ENCODE results near the gene SHISA5. TPM values are rescaled to one million over a fixed set of nuclear protein-coding genes. Genes with fewer than 3 reads are reported as not detected.

The SHISA5 gene
- total and polyA plus RNA-seq, 2 of the 4 experiments (the other 2 are of a cell fraction) = 82.3 to 162 TPM

- TF ChIP-seq NFE2L2 (IDR thresholded peaks at IDR 0.05; ENCODE audit: low read depth, low read length) (no peak), MAZ (IDR thresholded peaks at IDR 0.05; ENCODE audit: borderline replicate concordance, low read depth, low read length) (no peak), SMC3 (IDR thresholded peaks at IDR 0.05; ENCODE audit: low read depth, low read length) (no peak), RFX5 (IDR thresholded peaks at IDR 0.05; ENCODE audit: low read depth, low read length) (no peak), RAD21 (IDR thresholded peaks at IDR 0.05; ENCODE audit: low read length) (no peak)
Measured at GRCh38 chr3:48472673-48472922, 31.4 kb downstream of the SHISA5 start (continued).

GRCh38 chr3:48470286-48470685 lies 33.7 kb downstream of the SHISA5 start:
- H3K9ac ChIP-seq (ENCODE audit: low read depth, low read length) = no peak overlapping the region
- POLR2A ChIA-PET (ENCODE audit: unreplicated experiment) = no interaction called here
- H3K36me3 ChIP-seq (ENCODE audit: control insufficient read depth, insufficient read depth, low read length) = peaks cover 34% of the 10 kb centered on the region
- no peak for TF ChIP-seq MAFK (IDR thresholded peaks at IDR 0.05; ENCODE audit: low read depth, low read length)
- TF ChIP-seq USF2 (IDR thresholded peaks at IDR 0.05; ENCODE audit: low read depth, low read length) = no peak
- no peak for TF ChIP-seq MXI1 (IDR thresholded peaks at IDR 0.05; ENCODE audit: borderline replicate concordance, low read depth, low read length)
- TF ChIP-seq MAZ (IDR thresholded peaks at IDR 0.05; ENCODE audit: borderline replicate concordance, low read depth, low read length) = no peak
- TF ChIP-seq RFX5 (IDR thresholded peaks at IDR 0.05; ENCODE audit: low read depth, low read length) = no peak
- TF ChIP-seq CTCF (conservative IDR thresholded peaks at IDR 0.05; ENCODE audit: low read depth, low read length) = no peak
- no peak for TF ChIP-seq SMC3 (IDR thresholded peaks at IDR 0.05; ENCODE audit: low read depth, low read length)
- TF ChIP-seq RAD21 (IDR thresholded peaks at IDR 0.05; ENCODE audit: low read length) = no peak
- TF ChIP-seq CEBPB (IDR thresholded peaks at IDR 0.05; ENCODE audit: low read depth, low read length) = no peak
- TF ChIP-seq BHLHE40 (IDR thresholded peaks at IDR 0.05; ENCODE audit: low read depth, low read length) = no peak
- TF ChIP-seq NFE2L2 (IDR thresholded peaks at IDR 0.05; ENCODE audit: low read depth, low read length) = no peak
- no peak for TF ChIP-seq CHD1 (IDR thresholded peaks at IDR 0.05; ENCODE audit: low read depth, low read length)
- no peak for TF ChIP-seq FOS (IDR thresholded peaks at IDR 0.05; ENCODE audit: low read depth, low read length)
- TF ChIP-seq ELK1 (IDR thresholded peaks at IDR 0.05; ENCODE audit: borderline replicate concordance, low read depth, low read length) = no peak

More at GRCh38 chr3:48470286-48470685, 33.7 kb downstream of the SHISA5 start:
- peaks cover 16% of the 10 kb centered on the region; the same call in 1 of the 2 replicates for H3K9me1 ChIP-seq (ENCODE audit: insufficient read depth, low read length)
- no peak overlapping the region for H4K5ac ChIP-seq (ENCODE audit: low read depth, low read length)
- H3K4ac ChIP-seq (ENCODE audit: low read depth, low read length) = no peak overlapping the region
- H3K4me3 ChIP-seq (ENCODE audit: insufficient read depth, low read depth, low read length) = no peak overlapping the region
- H4K20me1 ChIP-seq (ENCODE audit: insufficient read depth, low read length) = no peaks in the 10 kb centered on the region; the same call in 1 of the 2 replicates
- H3K9me3 ChIP-seq (ENCODE audit: control insufficient read depth, insufficient read depth, low read length) = no peaks in the 10 kb centered on the region
- ATAC-seq (ENCODE audit: low read depth) (no peak), DNase-seq (no peak)
- H2BK15ac ChIP-seq (ENCODE audit: low read depth, low read length) = no peak overlapping the region
- no peak overlapping the region for H2AFZ ChIP-seq (replicated peaks; ENCODE audit: low read length, poor library complexity)
- H3K27me3 ChIP-seq (ENCODE audit: control insufficient read depth, insufficient read depth, low read length) = no peaks in the 10 kb centered on the region
- no peak overlapping the region for H3K4me2 ChIP-seq (ENCODE audit: low read depth, low read length)
- H3K27ac ChIP-seq (ENCODE audit: insufficient read depth, low read length) = no peak overlapping the region
- 60% methylated on average over 1 of the region's 1 CpG; no CpG with 5 or more reads in 1 of the 2 experiments for WGBS, 2 experiments (ENCODE audit: extremely low coverage in 2 of 2, insufficient read length in 1 of 2)
- H3K79me1 ChIP-seq (ENCODE audit: low read depth in 1 of 2, low read length in 2 of 2) = peaks cover 4 to 71% of the 10 kb centered on the region in 2 experiments
- BruUV-seq (replicated peaks) = no TSS peak
- CTCF ChIA-PET = no interaction called here
- no peak overlapping the region for H3K56ac ChIP-seq (ENCODE audit: extremely low read depth, insufficient read depth, low read length)
- H4K91ac ChIP-seq (ENCODE audit: insufficient read depth, low read depth, low read length) = no peak overlapping the region
- H2BK5ac ChIP-seq (ENCODE audit: low read depth, low read length, poor library complexity, severe bottlenecking) = no peak overlapping the region
- intact Hi-C loops (cut with micrococcal nuclease) = no loop called here
- dilution Hi-C loops (cut with HindIII; ENCODE audit: low sequenced_read_pairs, unreplicated experiment) = no loop called here
- in situ Hi-C loops (cut with MboI; ENCODE audit: low sequenced_read_pairs) = no loop called here
- no peak overlapping the region; the same call in 1 of the 2 replicates for H3K23ac ChIP-seq (ENCODE audit: low read depth, low read length)
- H3K4me1 ChIP-seq (ENCODE audit: control insufficient read depth, insufficient read depth, low read length) = peaks cover 22% of the 10 kb centered on the region
- H3K18ac ChIP-seq (ENCODE audit: low read depth, low read length) = no peak overlapping the region
- no peak overlapping the region for H2AK5ac ChIP-seq (ENCODE audit: low read depth, low read length)
- H4K8ac ChIP-seq (ENCODE audit: low read depth in 2 of 2, low read length in 2 of 2) = no peak overlapping the region
- H2AK9ac ChIP-seq (replicated peaks; ENCODE audit: low read depth, low read length, poor library complexity) = no peak overlapping the region
- H2BK120ac ChIP-seq (ENCODE audit: low read depth, low read length) = no peak overlapping the region
- no peak overlapping the region for H2BK20ac ChIP-seq (ENCODE audit: low read depth, low read length)
- H3K14ac ChIP-seq (replicated peaks; ENCODE audit: low read depth, low read length) = no peak overlapping the region
